PC-9 (cell line): ENCODE measurements around the gene ETV6.

Experiments
- CTCF ChIP-seq: fragments of 200-600 bp; sonication (generic); conservative IDR thresholded peaks from 2 replicates; pipeline ENCODE4 v1.6.1; 2017; ENCODE audit warnings: mixed run types, antibody characterized with exemption, mild to moderate bottlenecking, moderate library complexity
- EZH2 ChIP-seq: fragments of 200-600 bp; sonication (generic); IDR thresholded peaks from 2 replicates; pipeline ENCODE4 v1.8.0; 2017; ENCODE audit warnings: antibody characterized with exemption, low read depth

GRCh38 chr12:11763760-11764520 lies 114.5 kb downstream of the ETV6 start:
- TF ChIP-seq CTCF (no peak), EZH2 (no peak)
